Caco-2 (cell line): ENCODE measurements around the gene BICD1. TPM values are rescaled to one million over a fixed set of nuclear protein-coding genes. Genes with fewer than 3 reads are reported as not detected.

ENCODE experiments used
- BruUV-seq: library from RNA; stranded (reverse); fragments of 400-500 nt; replicated peaks from 2 replicates; lab custom pipeline; 2021; lab: Mats Ljungman, UMichigan
- CTCF ChIA-PET: fragments of 300-600 bp; sonication (Branson Sonifier 250); formaldehyde crosslinking; loops from one replicate; lab custom pipeline; 2022; ENCODE audit warnings: antibody characterized with exemption; lab: Charles Lee
- POLR2A ChIA-PET: fragments of 300-600 bp; sonication (Branson Sonifier 250); formaldehyde crosslinking; loops from one replicate; lab custom pipeline; 2022; ENCODE audit warnings: antibody characterized with exemption; lab: Charles Lee
- DNase-seq, 2 experiments: peaks; one replicate each; pipeline versions ENCODE4 v3.0.0 to v3.0.0-alpha.2; 2020 to 2022
- H3K27me3 ChIP-seq: replicated peaks from 2 replicates; pipeline ENCODE4 v1.6.0; 2011; ENCODE audit warnings: low read length; ENCODE audit not compliant: control insufficient read depth, insufficient read depth
- H3K36me3 ChIP-seq: 2 replicates; pipeline ENCODE4 v1.5.1; 2011; ENCODE audit warnings: low read length; ENCODE audit not compliant: control insufficient read depth, insufficient read depth
- H3K4me1 ChIP-seq: fragments of 250-450 bp; sonication (Bioruptor Pico); 2 replicates; pipeline ENCODE4 v1.5.1; 2020; ENCODE audit warnings: mild to moderate bottlenecking
- H3K4me3 ChIP-seq: 2 replicates; pipeline ENCODE4 v1.5.1; 2011; ENCODE audit warnings: low read depth, mild to moderate bottlenecking, control low read depth, low read length
- H3K9me3 ChIP-seq: fragments of 250-450 bp; sonication (Bioruptor Pico); 2 replicates; pipeline ENCODE4 v1.5.1; 2020; ENCODE audit warnings: mild to moderate bottlenecking, moderate library complexity
- H3K27ac Mint-ChIP-seq: one replicate; pipeline ENCODE4 v1.8.0; 2022; ENCODE audit warnings: mixed read lengths; ENCODE audit not compliant: unreplicated experiment
- H3K27me3 Mint-ChIP-seq: one replicate; pipeline ENCODE4 v1.8.0; 2022; ENCODE audit warnings: mixed read lengths; ENCODE audit not compliant: insufficient read depth, unreplicated experiment
- H3K36me3 Mint-ChIP-seq: one replicate; pipeline ENCODE4 v1.8.0; 2022; ENCODE audit warnings: mild to moderate bottlenecking, mixed read lengths; ENCODE audit not compliant: insufficient read depth, unreplicated experiment
- H3K4me1 Mint-ChIP-seq: one replicate; pipeline ENCODE4 v1.8.0; 2022; ENCODE audit warnings: low read depth, mixed read lengths; ENCODE audit not compliant: unreplicated experiment
- H3K4me3 Mint-ChIP-seq: one replicate; pipeline ENCODE4 v1.8.0; 2022; ENCODE audit warnings: mild to moderate bottlenecking, moderate library complexity, mixed read lengths; ENCODE audit not compliant: unreplicated experiment
- H3K9me3 Mint-ChIP-seq: one replicate; pipeline ENCODE4 v1.8.0; 2022; ENCODE audit warnings: mixed read lengths; ENCODE audit not compliant: unreplicated experiment
- CTCF ChIP-seq, 2 experiments: fragments of 200-600 bp in 1 of 2; IDR thresholded peaks; 1 replicate in 1 of 2; 2 replicates in 1 of 2; pipeline versions ENCODE4 v1.5.1 to v1.8.0; 2011 to 2022; ENCODE audit warnings: antibody characterized with exemption in 1 of 2, control low read depth in 1 of 2, inconsistent platforms in 1 of 2, low read depth in 1 of 2, low read length in 1 of 2, mild to moderate bottlenecking in 1 of 2, moderate library complexity in 1 of 2; ENCODE audit not compliant: insufficient read depth in 1 of 2, severe bottlenecking in 1 of 2, unreplicated experiment in 1 of 2
- intact Hi-C: fragments of 100-400 bp; cut with micrococcal nuclease; formaldehyde crosslinking; loops from one replicate; pipeline ENCODE4 v1.10.0; 2022; ENCODE audit not compliant: unreplicated experiment
- total RNA-seq: library from RNA; stranded (reverse); gene quantifications from 2 replicates; pipeline ENCODE4 v1.2.3, GENCODE V29; 2022

Gene BICD1
- total RNA-seq, 1 experiment from 2014 or later: 36.2 TPM

DNA sequence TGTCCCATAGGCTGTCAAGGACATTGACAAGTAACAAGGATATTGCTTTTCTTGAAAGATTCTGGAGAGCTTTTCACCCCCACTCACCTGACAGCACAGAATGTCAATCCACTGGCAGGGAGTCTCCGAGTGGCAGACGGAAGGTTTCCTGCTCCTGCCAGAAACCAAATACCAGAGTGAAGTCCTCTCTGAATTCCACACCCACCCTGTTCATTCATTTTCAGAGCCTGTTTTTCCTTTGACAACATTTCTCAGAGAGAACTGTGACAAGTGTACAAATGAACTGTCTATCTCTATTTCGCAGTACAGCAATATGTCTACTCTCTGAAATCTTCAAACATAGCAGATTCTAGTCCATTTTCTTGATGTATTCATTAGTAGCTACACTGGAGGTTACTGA lies 26.2 kb upstream of the BICD1 start:
- no peak for DNase-seq
- CTCF ChIA-PET: no interaction called here
- H3K4me1 ChIP-seq: no peaks in the 10 kb centered on the region
- Mint-ChIP-seq H3K27ac (no peak overlapping the region), H3K36me3 (no peaks in the 10 kb centered on the region), H3K9me3 (no peaks in the 10 kb centered on the region), H3K4me1 (no peaks in the 10 kb centered on the region), H3K4me3 (no peak overlapping the region), H3K27me3 (no peaks in the 10 kb centered on the region)
- no peaks in the 10 kb centered on the region for H3K27me3 ChIP-seq
- TF ChIP-seq CTCF (IDR thresholded peaks at IDR 0.05; ENCODE audit: insufficient read depth in 1 of 2, low read depth in 1 of 2, low read length in 1 of 2, severe bottlenecking in 1 of 2, unreplicated experiment in 1 of 2): no peak
- H3K9me3 ChIP-seq: no peaks in the 10 kb centered on the region
- POLR2A ChIA-PET: no interaction called here
- no peak overlapping the region for H3K4me3 ChIP-seq
- BruUV-seq: no TSS peak
- H3K36me3 ChIP-seq: no peaks in the 10 kb centered on the region
- intact Hi-C loops: no loop called here

DNA sequence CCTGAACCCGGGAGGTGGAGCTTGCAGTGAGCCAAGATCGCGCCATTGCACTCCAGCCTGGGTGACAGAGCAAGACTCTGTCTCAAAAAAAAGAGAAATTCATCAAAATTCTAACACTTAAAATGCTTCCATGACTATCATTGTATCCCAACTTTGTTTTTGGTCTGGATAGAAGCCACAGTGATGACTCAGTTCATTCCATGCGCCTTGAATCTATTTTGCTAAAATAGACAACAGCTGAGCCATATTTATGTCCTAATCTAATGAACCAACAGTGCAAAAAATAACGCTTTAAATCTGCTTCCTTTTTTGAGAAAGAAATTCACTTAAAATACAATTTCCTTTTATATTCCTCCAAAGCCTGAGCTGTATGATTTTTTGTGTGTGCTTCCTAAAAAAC lies 23.2 kb upstream of the BICD1 start:
- H3K27me3 Mint-ChIP-seq: no peaks in the 10 kb centered on the region
- BruUV-seq: no TSS peak
- H3K4me3 ChIP-seq: no peak overlapping the region
- ChIA-PET POLR2A (no interaction called here), CTCF (no interaction called here)
- H3K36me3 Mint-ChIP-seq: no peaks in the 10 kb centered on the region
- no peak overlapping the region for H3K4me3 Mint-ChIP-seq
- no peaks in the 10 kb centered on the region for H3K9me3 Mint-ChIP-seq
- H3K9me3 ChIP-seq: no peaks in the 10 kb centered on the region
- TF ChIP-seq CTCF (IDR thresholded peaks at IDR 0.05; ENCODE audit: insufficient read depth in 1 of 2, low read depth in 1 of 2, low read length in 1 of 2, severe bottlenecking in 1 of 2, unreplicated experiment in 1 of 2): no peak
- H3K4me1 ChIP-seq: no peaks in the 10 kb centered on the region
- H3K36me3 ChIP-seq: no peaks in the 10 kb centered on the region
- no peak for DNase-seq
- no peaks in the 10 kb centered on the region for H3K4me1 Mint-ChIP-seq
- no peak overlapping the region for H3K27ac Mint-ChIP-seq
- H3K27me3 ChIP-seq: no peaks in the 10 kb centered on the region
- intact Hi-C loops: no loop called here

- no peaks in the 10 kb centered on the region for H3K4me1 Mint-ChIP-seq
- Histone ChIP-seq H3K27me3 (no peaks in the 10 kb centered on the region), H3K9me3 (no peaks in the 10 kb centered on the region), H3K36me3 (no peaks in the 10 kb centered on the region), H3K4me1 (no peaks in the 10 kb centered on the region), H3K4me3 (no peak overlapping the region)
- ChIA-PET POLR2A (no interaction called here), CTCF (interaction anchor here (0.8 kb wide), 1 partner anchor 228 kb away, joined by 3 read pairs; no protein-coding TSS in a partner anchor)
- no peak for TF ChIP-seq CTCF (IDR thresholded peaks at IDR 0.05; ENCODE audit: insufficient read depth in 1 of 2, low read depth in 1 of 2, low read length in 1 of 2, severe bottlenecking in 1 of 2, unreplicated experiment in 1 of 2)
- no peaks in the 10 kb centered on the region for H3K36me3 Mint-ChIP-seq
- H3K9me3 Mint-ChIP-seq: no peaks in the 10 kb centered on the region
- DNase-seq: no peak
- intact Hi-C loops: no loop called here
- no peaks in the 10 kb centered on the region for H3K27me3 Mint-ChIP-seq
- no TSS peak for BruUV-seq
- no peak overlapping the region for H3K27ac Mint-ChIP-seq
- H3K4me3 Mint-ChIP-seq: no peak overlapping the region
These were observed 22.5 kb upstream of the BICD1 start for GRCh38 chr12:32084017-32084688.
